Activated T-cell treated with anti-CD3 and anti-CD28 coated beads, Interleukin-2, amount 50 U/mL, for 72 hours (primary cell): ENCODE measurements around the gene SOST. TPM values are rescaled to one million over a fixed set of nuclear protein-coding genes. Genes with fewer than 3 reads are reported as not detected.

Source experiments
- ATAC-seq, 2 donors: fragments of 150-1000 bp; cut with Tn5 transposase; replicated peaks in 1 of 2; 2 replicates each; pipeline ENCODE4 v1.10.0; 2021; ENCODE audit warnings: moderate library complexity in 2 of 2, mild to moderate bottlenecking in 1 of 2
- DNase-seq, 2 donors: peaks; one replicate each; pipeline ENCODE4 v3.0.0; 2021 to 2022; ENCODE audit warnings: mixed read lengths in 1 of 2
- H3K27ac Mint-ChIP-seq: one replicate; pipeline ENCODE4 v1.8.0; 2022; ENCODE audit warnings: mild to moderate bottlenecking, moderate library complexity, mixed read lengths
- H3K27me3 Mint-ChIP-seq: one replicate; pipeline ENCODE4 v1.8.0; 2022; ENCODE audit warnings: low read depth, mixed read lengths
- H3K36me3 Mint-ChIP-seq, 2 donors: one replicate each; pipeline ENCODE4 v1.8.0; 2022; ENCODE audit warnings: mixed read lengths in 2 of 2, mild to moderate bottlenecking in 1 of 2; ENCODE audit not compliant: insufficient read depth in 2 of 2
- H3K4me1 Mint-ChIP-seq: one replicate; pipeline ENCODE4 v1.8.0; 2022; ENCODE audit warnings: low read depth, mixed read lengths
- H3K4me3 Mint-ChIP-seq, 2 donors: one replicate each; pipeline ENCODE4 v1.8.0; 2022; ENCODE audit warnings: mild to moderate bottlenecking in 2 of 2, mixed read lengths in 2 of 2, moderate library complexity in 2 of 2
- H3K9me3 Mint-ChIP-seq, 2 donors: one replicate each; pipeline ENCODE4 v1.8.0; 2022; ENCODE audit warnings: mixed read lengths in 2 of 2
- total RNA-seq, 2 donors: library from RNA; stranded (reverse); gene quantifications; one replicate each; pipeline ENCODE4 v1.2.3, GENCODE V29; 2022

Gene SOST
- total RNA-seq, 2 donors from 2014 or later, result not detected

- H3K27ac Mint-ChIP-seq, result no peak overlapping the region
- H3K4me3 Mint-ChIP-seq, result no peak overlapping the region
- H3K27me3 Mint-ChIP-seq, result peaks cover 35% of the 10 kb centered on the region
- H3K9me3 Mint-ChIP-seq, result no peaks in the 10 kb centered on the region
- DNase-seq (no peak), ATAC-seq (no peak)
- H3K36me3 Mint-ChIP-seq, result no peaks in the 10 kb centered on the region
- H3K4me1 Mint-ChIP-seq, result peaks cover 15% of the 10 kb centered on the region
These were observed 52.4 kb downstream of the SOST start for GRCh38 chr17:43706235-43706634.

Other genes with a start within 250 kb of the SOST start
- 1 to 10 TPM; 1.2 to 2.1 TPM for gene ETV4, start 212.5 kb downstream of the SOST start, total RNA-seq
- gene MEOX1, start 96.9 kb downstream of the SOST start, total RNA-seq, result under 1 TPM; 0.36 to 0.37 TPM
- gene DUSP3, start 20.2 kb upstream of the SOST start, total RNA-seq, result 10 to 100 TPM in 1 of 2 donors, 1 to 10 TPM in 1; 9.2 to 11.0 TPM
- not detected for gene CFAP97D1, start 21.6 kb upstream of the SOST start, total RNA-seq
- not detected for gene MPP3, start 74.4 kb upstream of the SOST start, total RNA-seq
- not detected for gene CD300LG, start 88.4 kb upstream of the SOST start, total RNA-seq
- gene MPP2, start 148.7 kb upstream of the SOST start, total RNA-seq, result 1 to 10 TPM; 4.0 to 4.1 TPM
- not detected for gene PPY, start 183.7 kb upstream of the SOST start, total RNA-seq
- not detected for gene PYY, start 195.1 kb upstream of the SOST start, total RNA-seq
- 1 to 10 TPM; 1.4 to 1.8 TPM for gene NAGS, start 245.8 kb upstream of the SOST start, total RNA-seq